NCI-H1048 (cell line): Measurements from ENCODE around the gene RMDN2.
"Not testable (repeated sequence)": the region's sequence is repeated elsewhere in the genome, so short reads cannot be mapped to it uniquely, and the experiment has no call there.

Source experiments
- DNase-seq: peaks from one replicate; lab custom pipeline; 2025; lab: John Stamatoyannopoulos, UW

RMDN2 gene

DNA sequence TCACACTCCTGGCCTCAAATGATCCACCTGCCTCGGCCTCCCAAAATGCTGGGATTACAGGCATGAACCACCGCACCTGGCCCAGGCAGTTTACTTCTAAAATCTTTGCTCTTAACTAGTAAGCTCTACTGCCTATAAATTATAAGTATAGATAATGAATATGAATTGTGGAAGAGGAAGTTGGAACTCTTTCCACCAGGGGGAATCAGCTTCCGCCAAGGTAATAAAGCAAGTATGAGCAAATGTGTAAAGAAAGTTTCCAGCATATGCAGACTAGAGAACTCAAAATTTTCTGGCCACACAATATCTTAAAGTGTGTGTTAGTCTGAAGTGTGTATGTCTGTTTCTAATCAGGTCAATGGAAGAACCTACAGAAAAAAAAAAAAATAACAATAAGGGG lies 68.1 kb downstream of the RMDN2 start:
- DNase-seq = no peak

DNA sequence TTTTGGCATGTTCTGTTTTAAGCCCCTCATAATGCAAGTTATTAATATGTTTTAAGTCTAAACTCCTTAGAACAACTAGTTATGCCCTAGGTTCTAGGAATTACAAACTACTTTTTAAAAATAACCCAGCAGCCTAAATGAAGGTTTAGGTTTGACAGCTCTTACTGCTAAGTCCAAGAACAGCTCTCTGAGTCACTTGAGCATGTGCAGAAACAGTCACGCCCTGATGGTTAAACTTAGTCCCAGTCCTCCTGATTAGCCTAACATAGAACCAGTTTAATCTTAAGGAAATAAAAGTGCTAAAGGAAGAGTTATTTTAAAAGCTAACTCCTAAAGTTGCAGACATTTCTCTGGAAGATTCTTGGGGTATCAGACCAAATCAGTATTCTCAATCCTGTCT lies 72.5 kb downstream of the RMDN2 start:
- no peak for DNase-seq

- no peak for DNase-seq
These were observed 75.6 kb downstream of the RMDN2 start for GRCh38 chr2:38000485-38001222.

DNA sequence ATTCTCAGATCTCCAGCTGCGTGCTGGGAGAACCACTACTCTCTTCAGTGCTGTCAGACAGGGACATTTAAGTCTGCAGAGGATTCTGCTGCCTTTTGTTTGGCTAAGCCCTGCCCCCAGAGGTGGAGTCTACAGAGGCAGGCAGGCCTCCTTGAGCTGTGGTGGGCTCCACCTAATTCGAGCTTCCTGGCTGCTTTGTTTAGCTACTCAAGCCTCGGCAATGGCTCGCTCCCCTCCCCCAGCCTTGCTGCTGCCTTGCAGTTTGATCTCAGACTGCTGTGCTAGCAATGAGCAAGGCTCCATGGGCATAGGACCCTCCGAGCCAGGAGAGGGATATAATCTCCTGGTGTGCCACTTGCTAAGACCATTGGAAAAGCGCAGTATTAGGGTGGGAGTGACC lies 85.1 kb downstream of the RMDN2 start:
- not testable (repeated sequence) for DNase-seq

DNA sequence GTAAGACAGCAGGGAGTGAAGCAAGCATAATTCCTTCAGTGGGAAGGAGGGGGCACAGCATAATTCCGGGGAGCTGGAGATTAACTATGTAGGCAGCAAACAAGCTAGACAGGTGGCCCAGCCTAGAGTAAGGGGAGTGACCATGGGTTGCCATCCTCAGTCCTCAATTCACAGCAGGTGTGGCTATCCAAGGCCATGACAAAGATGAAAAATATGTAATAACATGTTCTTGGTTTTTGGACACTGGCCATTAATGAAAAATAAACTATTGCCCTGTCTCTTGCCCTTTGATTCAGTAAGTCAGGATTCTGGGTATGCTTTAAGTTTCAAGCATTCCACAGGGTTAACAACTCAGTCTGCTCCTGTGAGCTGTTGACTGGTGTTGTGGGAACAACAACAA lies 85.9 kb downstream of the RMDN2 start:
- no peak for DNase-seq

DNA sequence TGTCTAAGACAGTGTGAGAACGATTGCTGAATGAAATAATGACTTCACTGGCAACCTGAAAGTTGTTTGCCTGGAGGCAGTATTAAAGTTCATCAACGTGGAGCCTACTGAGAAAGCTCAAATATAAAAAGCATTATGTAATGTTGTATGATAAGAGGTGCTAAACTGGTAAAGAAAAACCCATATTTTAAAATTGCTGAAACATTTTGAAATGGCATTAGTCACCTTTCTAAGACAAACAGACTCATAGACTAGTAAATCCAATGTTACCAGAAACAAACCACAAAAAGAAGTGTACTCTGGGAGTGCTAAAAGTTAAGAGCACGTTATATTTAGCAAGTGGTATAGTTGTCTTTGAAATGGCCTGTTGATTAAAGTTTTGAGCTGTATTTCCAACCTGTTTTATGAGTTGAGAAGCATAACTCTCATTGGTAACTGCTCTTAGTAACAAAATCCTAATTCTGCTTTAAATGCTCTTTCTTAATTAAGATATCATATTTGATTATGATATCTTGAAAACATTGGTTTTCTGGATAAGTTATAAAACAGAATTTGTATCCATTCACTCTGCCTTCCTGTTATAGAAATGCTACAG lies 88.2 kb downstream of the RMDN2 start:
- DNase-seq = no peak

DNA sequence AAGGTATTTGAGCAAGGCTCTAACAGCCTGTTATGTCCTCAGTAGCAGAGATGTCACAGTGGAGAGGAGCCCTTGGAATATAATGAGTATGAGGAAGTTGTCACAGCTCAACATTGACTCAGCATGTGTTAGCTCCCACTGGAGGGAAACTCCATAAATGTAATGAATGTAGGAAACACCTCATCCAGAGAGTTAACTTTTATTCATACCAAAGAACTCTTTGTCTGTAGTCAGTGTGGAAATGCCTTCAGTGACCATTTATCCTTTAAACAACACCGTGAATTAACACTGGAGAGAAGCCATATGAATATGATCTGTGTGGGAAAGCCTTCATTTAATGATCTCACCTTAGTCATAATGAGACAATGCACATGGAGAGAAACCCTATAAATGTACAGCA lies 91.1 kb downstream of the RMDN2 start:
- no peak for DNase-seq

DNA sequence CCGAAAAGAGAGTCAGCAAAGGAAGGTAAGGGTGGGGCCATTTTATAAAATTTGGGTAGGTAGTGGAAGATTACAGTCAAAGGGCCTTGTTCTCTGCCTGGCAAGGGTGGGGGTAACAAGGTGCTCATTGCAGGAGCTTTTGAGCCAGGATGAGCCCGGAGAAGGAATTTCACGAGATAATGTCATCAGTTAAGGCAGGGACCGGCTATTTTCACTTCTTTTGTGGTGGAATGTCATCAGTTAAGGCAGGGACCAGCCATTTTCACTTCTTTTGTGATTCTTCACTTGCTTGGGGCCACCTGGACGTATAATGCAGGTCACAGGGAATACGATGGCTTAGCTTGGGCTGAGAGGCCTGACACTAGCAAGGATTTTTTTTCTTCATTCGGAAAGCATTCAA lies 92.7 kb downstream of the RMDN2 start:
- DNase-seq = no peak

DNA sequence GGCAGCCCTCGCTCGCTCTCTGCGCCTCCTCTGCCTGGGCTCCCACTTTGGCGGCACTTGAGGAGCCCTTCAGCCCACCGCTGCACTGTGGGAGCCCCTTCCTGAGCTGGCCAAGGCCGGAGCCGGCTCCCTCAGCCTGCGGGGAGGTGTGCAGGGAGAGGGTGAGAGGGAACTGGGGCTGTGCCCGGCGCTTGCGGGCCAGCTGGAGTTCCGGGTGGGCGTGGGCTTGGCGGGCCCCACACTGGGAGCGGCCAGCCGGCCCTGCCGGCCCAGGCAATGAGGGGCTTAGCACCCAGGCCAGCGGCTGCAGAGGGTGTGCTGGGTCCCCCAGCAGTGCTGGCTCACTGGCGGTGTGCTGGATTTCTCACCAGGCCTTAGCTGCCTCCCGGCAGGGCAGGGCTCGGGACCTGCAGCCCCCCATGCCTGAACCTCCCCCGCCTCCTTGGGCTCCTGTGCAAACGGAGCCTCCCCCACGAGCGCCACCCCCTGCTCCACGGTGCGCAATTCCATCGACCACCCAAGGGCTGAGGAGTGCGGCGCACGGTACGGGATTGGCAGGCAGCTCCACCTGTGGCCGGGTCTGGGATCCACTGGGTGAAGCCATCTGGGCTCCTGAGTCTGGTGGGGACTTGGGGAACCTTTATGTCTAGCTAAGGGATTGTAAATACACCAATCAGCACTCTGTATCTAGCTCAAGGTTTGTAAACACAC lies 95.4 kb downstream of the RMDN2 start:
- not testable (repeated sequence) for DNase-seq

DNA sequence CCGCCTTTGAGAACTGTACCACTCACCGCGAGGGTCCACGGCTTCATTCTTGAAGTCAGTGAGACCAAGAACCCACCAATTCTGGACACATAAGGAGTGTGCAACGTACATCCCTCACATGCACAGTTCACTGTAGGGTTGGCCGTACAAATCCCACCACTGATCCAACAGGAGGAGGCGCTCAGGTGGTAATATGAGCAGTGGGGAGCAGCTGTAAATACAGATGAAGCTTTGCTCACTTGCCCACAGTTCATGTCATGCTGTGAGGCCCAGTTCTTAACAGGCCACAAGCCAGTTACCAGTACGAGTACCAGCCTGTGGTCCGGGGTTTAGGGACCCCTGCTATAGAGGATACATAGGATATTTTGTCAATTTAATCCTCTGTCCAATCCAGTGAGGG lies 96.5 kb downstream of the RMDN2 start:
- DNase-seq = no peak

DNA sequence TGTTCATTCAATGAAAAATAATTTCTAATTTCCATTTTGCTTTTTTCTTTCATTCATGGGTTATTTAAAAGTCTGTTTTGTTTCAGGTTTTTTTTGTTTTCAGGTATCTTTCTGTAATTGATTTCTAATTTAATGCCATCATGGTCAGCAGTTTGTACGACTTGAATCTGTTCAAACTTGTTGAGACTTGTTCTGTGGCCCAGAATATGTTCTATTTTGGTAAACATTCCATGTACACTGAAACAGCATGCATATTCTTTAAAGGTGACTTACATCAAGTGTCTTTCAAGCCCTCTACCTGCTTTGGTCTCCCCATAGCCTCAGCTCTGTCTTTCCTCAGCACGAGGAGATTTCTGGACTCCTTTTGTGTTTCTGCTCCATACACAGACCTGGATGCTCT lies 101.8 kb downstream of the RMDN2 start:
- DNase-seq = no peak

- DNase-seq = no peak
These were observed 103.7 kb downstream of the RMDN2 start for GRCh38 chr2:38028829-38029228.

DNA sequence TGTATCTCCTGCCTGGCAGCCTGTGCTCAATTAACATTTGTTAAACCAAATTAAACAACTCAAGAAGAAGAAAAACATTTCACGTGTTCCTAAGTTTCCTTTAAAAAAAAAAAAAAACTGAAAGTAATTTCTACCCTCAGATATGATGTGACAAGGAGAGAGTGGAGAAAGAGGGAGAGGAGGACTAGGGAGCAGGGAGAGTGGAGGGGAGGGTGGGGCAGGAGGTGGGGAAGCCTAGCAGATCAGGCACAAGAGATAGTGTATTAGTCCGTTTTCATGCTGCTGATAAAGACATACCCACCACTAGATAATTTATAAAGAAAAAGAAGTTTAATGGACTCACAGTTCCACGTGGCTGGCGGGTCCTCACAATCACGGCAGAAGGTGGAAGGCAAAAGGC lies 104.4 kb downstream of the RMDN2 start:
- no peak for DNase-seq

DNA sequence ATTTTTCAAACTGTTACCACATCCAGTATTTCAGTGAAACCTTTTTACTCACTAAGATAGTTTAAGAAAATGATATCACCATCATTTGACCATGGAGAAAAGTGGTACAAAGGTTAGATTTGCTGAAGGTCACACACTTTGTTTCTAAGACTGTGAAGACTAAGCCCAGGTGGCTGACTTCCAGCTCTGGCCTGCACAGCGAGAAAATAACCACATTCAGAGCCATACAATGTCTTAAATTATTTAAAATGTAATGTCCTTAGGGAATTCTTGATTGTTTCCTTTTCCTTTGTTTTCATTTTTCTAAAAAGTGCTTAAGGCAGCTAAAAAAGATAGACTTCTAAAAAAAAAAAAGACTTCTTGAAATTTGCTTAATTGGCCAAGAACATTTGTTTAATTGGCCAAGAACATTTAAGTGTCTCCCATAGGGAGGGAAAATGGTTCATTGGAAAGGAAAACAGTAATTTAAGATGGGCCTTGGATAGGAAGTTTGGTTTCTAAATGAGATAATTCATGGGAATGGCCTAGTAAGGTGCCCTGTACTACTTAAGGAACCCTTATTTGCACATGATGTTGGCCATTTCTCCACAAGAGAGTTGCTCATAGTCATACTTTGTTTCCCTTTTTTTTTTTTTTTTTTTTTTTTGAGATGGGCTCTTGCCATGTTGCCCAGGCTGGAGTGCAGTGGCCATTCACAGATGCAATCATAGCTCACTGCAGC lies 105.7 kb downstream of the RMDN2 start:
- DNase-seq = no peak

DNA sequence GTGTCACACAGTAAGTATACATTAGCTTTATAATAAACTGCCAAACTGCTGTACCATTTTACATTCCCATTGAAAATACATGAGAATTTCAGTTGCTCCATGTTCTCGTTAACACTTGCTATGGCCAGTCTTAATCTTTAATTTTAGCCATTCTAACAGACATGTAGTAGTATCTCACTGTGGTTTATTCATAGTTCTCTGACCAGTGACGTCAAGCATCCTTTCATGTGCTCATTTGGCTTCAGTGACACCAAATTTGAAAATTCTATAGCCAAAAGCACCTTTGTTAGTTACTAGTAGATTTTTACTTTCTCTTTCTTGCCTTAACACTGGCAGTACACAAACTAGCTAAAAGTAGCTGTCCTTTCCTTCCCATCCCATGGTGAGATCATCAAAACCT lies 107.9 kb downstream of the RMDN2 start:
- DNase-seq = no peak

GRCh38 chr2:38033646-38034045 lies 108.6 kb downstream of the RMDN2 start:
- DNase-seq = no peak

DNA sequence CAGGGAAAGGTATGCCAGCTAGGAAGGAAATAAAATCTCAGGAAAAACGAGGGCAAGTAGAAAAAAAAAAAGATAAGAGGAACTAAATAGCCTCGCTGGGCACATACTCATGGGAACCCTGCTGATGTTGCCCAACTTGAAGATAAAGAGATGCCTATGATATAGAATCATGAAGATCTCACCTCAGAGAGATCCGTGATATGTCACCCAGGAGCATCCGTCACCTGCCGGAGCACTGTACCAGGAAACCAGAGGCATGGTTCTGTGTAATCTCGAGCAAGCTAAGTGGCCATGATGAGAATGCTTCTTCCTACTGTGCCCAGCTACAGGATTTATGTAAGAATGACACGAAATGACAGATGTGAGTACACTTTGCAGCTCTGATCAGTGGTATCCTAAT lies 110.9 kb downstream of the RMDN2 start:
- no peak for DNase-seq

DNA sequence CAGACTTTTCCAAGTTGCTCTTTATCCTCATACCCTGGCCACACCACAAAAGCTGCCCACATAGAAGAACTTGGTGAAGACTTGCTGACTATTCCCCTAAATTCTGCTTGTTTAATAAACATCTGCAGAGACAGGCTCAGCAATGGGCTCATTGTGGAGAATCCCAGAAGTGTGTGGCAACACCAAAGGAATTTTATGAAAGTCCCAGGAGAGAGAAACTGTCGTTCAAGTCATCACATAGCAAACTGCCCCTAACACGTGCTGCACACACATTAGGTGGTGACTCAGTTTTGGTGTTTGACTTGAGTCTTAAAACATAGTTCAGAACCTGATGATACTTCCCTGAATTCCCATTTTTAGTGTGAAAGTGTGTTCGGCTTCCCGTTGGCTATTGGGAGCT lies 112.2 kb downstream of the RMDN2 start:
- DNase-seq = no peak

DNA sequence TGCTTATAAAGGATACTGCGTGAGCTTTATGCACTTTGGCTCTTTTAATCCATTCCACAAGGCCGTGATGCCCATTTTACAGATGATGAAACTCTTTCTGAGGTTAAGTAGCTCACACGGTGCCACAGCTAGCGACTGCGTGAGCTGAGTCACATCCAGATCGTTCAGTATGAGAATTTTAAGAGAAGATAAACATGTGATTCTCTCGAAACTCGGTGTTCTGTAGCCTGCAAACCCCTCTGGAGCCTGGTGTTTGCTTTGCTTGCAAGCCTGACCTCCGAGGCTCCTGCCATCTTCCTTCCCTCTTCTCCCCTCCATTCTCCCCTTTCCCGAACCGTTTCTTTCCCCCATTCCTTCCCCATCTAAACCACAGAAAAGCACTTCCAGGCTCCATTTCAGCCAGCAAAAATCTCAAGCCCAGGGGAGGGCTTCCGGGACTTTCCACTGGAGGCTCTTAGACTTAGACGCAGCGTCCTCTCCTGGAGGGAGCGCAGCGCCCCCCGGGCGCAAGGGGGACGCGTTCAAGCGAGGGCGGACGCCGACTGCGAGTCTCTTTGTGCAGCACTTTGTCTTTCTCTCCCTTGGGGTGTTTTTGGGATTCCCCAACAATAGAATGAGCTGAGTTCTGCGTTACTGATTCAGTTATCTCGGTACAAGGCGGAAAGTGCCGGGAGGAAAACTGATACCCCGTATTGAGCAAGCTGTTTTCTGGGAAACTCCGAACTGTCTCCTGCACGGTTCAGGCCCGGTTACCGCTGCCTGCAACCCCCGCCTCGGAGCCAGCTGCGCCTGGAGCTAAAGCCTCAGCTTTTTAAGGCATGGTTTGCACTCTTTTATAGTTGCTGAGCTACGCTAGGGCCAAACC lies 112.9 kb downstream of the RMDN2 start:
- no peak for DNase-seq

DNA sequence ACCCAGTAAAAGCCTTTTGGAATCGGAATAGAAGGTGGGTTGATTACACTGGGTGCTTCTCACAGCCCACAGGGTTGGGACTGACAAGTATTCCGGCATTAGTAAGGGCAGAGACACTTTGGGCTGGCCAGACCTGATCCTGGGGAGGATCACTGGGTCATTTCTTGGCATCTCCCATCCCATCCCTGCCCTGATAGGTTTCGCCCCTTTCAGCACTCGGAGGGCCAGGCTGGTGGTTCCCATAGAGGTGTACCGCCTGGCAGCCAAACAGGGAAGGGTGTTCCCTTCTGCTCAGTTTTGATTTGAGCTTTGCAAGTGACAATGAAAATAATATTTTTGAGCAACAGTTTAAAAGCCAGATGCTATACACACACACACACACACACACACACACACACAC lies 113.6 kb downstream of the RMDN2 start:
- no peak for DNase-seq

- no peak for DNase-seq
These were observed 114.2 kb downstream of the RMDN2 start for GRCh38 chr2:38039121-38039910.
